ENCODE data around the gene RANBP2.

GRCh38 chr2:108820482-108820881 lies 101.2 kb downstream of the RANBP2 start:
- TF ChIP-seq CTCF (IDR thresholded peaks at IDR 0.05), result no peak
- no peak for TF ChIP-seq ZFX (IDR thresholded peaks at IDR 0.05; ENCODE audit: borderline replicate concordance)
